HG02678 (cell line): ENCODE data around the gene AJAP1.

Experiments used
- ATAC-seq: cut with Tn5 transposase; IDR thresholded peaks from one replicate; pipeline ENCODE4 v1.9.1; 2021; ENCODE audit warnings: mild to moderate bottlenecking, moderate library complexity; ENCODE audit not compliant: unreplicated experiment

The AJAP1 gene

DNA sequence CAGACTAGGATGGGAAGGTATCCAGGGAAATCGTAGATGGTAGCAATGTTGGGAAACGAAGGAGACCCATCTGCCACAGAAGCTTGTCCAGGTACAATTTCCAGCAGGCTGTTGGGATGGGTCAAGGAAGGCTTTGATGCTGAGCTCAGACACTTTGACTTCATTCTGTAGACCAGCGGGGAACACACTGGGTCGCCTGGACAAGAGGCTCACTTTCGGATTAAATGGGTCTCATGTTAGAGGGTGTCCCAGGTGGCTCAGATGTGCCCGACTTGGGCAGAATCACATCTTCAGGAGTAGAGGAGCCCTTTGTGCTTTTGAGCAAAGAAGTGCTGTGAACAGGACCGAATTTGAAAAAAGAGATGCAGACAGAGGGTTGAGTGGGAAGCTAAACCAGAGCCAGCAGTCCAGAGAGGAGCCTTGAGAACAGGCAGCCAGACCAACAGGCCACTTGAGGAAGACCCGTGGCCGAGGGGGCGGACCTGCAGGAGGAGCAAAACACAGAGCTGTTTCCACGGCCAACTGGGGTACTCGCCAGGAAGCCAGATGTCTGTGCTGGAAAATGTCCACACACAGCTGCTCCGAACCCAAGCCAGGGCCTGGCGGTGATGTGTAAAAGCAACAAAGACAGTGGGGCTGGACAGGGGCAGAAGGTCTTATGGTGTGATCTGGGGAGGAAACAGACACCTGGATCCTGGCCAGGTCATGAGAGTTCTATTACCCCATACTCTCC, 146.9 kb downstream of the AJAP1 start:
- no peak for ATAC-seq

GRCh38 chr1:4802024-4802423, 147.6 kb downstream of the AJAP1 start:
- no peak for ATAC-seq

DNA sequence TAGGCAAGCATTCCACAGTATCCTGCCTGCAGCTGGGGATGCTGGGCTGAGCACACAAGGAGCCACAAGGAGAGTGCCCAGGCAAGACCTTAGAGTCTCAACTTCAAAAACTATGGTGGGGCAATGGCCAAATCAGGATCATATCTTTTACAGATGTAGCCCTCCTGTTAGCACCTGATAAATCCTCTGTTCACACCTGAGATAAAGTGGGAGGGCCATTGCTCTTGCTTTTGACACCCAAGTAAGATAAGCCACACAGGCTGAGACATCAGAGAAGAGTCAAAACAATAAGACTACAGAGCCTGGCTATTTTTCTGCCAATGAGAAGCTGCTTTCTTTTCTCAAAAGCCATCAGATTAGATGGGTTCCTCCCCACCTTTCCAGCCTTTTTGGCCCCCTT, 148.9 kb downstream of the AJAP1 start:
- ATAC-seq: no peak

DNA sequence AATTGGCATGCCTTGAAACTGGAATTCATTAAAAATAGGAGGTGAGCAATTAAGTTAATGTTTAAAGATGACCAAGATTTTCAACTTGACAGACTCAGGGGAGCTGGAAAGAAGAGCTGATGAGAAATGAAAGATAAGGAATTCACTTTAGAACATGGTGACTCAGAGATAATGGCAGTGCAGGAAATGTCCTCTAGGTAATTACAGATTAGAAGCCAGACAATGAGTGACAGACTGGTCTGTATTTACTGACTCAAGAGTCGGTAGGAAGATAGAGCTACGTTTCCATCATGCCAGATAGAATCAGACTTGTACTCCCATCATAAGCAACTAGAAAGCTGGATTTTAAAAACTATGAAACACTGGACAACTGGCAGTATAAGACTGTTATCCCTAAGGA, 151.6 kb downstream of the AJAP1 start:
- ATAC-seq: no peak

- ATAC-seq: no peak
Measured at GRCh38 chr1:4820543-4820942, 166.1 kb downstream of the AJAP1 start.

DNA sequence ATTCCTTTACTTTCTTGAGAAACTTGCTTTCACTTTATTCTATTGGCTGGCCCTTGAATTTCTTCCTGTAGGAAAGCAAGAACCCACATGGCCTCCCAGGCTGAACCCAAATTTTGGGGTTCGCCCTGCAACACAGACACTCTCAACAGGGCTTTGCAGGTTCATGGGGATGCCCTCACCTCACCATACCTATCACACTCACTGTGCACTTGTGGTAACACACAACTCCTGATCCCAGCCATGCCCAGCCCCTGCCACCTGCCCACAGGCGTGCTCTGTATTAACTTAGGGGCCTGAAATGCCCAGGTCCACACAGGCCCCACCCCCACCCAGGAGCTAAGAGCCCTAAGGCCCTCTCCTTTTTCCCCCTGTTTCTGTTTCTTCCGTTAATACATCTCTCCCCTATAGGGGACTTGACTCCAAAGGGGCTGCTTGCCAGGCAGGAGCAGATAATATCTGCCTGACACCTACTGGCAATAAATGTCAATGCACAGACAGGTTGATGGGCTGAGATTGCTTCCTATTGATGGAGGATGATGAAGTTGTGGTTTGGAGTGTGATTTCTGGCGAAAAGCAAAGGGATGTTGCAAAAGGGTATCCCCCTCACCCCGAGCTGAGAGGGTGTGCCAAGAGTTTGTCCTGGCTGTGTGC, 171.5 kb downstream of the AJAP1 start:
- ATAC-seq: no peak

DNA sequence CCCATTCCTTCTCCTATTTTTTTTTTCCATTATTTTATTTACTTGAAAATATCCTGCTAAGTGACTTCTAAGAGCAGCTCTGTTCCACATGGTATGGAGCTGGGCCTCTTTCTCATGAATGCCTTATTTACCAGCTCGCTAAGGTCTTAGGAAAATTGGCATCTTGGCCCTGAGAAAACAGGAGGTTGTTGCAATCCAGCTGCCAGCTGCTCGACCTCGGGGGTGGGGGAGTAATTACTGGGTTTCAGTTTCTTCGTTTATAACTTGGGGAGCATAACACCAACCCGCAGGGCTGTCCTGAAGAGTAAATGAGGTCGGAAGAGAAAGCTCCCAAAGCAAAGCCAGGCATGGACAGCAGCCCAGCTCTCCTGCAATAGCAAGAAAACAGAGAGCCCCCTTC, 176.3 kb downstream of the AJAP1 start:
- no peak for ATAC-seq

DNA sequence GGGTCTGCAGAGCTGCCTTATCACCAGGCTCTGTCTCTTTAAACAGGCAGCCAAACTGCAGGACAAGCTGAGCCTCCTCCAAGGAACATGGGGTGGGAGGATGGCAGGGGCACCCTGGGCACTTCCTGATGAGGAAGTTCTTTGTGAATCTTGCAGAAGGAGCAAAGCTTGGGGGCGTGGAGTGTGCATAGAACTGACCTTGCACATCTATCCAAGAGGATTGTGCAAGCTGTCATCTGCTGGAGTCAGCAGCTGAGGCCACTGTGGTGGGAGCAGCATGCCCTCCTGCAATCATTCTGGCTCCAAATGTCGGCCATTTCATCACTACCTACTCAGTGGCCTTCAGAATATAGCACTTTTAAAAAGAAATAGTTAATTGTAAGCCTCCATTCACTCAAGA, 182.2 kb downstream of the AJAP1 start:
- ATAC-seq: no peak

GRCh38 chr1:4837031-4837600, 182.7 kb downstream of the AJAP1 start:
- ATAC-seq: no peak

GRCh38 chr1:4837752-4838151, 183.3 kb downstream of the AJAP1 start:
- no peak for ATAC-seq

GRCh38 chr1:4838231-4838630, 183.8 kb downstream of the AJAP1 start:
- no peak for ATAC-seq
